ENCODE data around the gene EYS. TPM values are rescaled to one million over a fixed set of nuclear protein-coding genes. Genes with fewer than 3 reads are reported as not detected.
A peak's percentile ranks its signal among the peaks of the same experiment; 100 is the strongest.

Gene EYS
- total and polyA plus RNA-seq, 2 of the 8 experiments (the other 6 are each of a cell fraction or from before 2014, with no cell fraction given), result 0.05 to 0.13 TPM

GRCh38 chr6:63963769-63964315 lies 1743.2 kb downstream of the EYS start:
- no peak overlapping the region for H3K23ac ChIP-seq (ENCODE audit: insufficient read length)
- no peak overlapping the region for H2BK15ac ChIP-seq (ENCODE audit: low read length)
- H3K14ac ChIP-seq (ENCODE audit: insufficient read length), result no peak overlapping the region
- FAIRE-seq, result no peak
- peaks cover 0 to 2% (median 0%) of the 10 kb centered on the region in 4 experiments; a peak in 1 of 8 replicates for H3K36me3 ChIP-seq (ENCODE audit: control insufficient read depth in 2 of 4, insufficient read depth in 4 of 4, low read length in 3 of 4)
- H2AFZ ChIP-seq (ENCODE audit: low read length), result no peak overlapping the region
- H4K8ac ChIP-seq (ENCODE audit: extremely low read depth, insufficient read depth, low read length), result no peak overlapping the region
- H3K4ac ChIP-seq (replicated peaks; ENCODE audit: insufficient read length, low read depth, low read length), result no peak overlapping the region
- no peaks in the 10 kb centered on the region for H3K27me3 ChIP-seq (replicated peaks in 1 of 4; ENCODE audit: control insufficient read depth in 3 of 4, extremely low read depth in 1 of 4, insufficient read depth in 3 of 4, low read length in 3 of 4)
- H3K79me2 ChIP-seq (ENCODE audit: control insufficient read depth in 1 of 2, insufficient read depth in 2 of 2, low read length in 2 of 2), result no peaks in the 10 kb centered on the region
- H2BK120ac ChIP-seq (replicated peaks; ENCODE audit: low read depth, low read length), result no peak overlapping the region
- H3K9ac ChIP-seq (replicated peaks in 1 of 4; ENCODE audit: extremely low read depth in 1 of 4, low read depth in 3 of 4, low read length in 3 of 4), result no peak overlapping the region
- peak overlapping the region in 1 of 2 experiments; percentile 65; a peak in 1 of 4 replicates for H3K4me2 ChIP-seq (ENCODE audit: insufficient read depth in 1 of 2, low read depth in 2 of 2, low read length in 2 of 2)
- no peak overlapping the region for H3K18ac ChIP-seq (ENCODE audit: extremely low read depth, low read length)
- no peak overlapping the region for H2BK20ac ChIP-seq (ENCODE audit: low read length)
- no peak overlapping the region for H3K27ac ChIP-seq (ENCODE audit: low read depth, low read length)
- no peak overlapping the region for H4K91ac ChIP-seq (replicated peaks; ENCODE audit: insufficient read length, low read length)
- no peak overlapping the region for H3K56ac ChIP-seq (replicated peaks; ENCODE audit: insufficient read length, low read depth, low read length)
- no peak overlapping the region for H2BK12ac ChIP-seq (ENCODE audit: low read depth, low read length)
- H3K79me1 ChIP-seq (ENCODE audit: low read depth, low read length), result no peaks in the 10 kb centered on the region
- H2BK5ac ChIP-seq (ENCODE audit: low read depth, low read length), result no peak overlapping the region
- H2AK5ac ChIP-seq (ENCODE audit: low read depth, low read length), result no peak overlapping the region
- peak overlapping the region in 1 of 4 experiments; percentile 37; a peak in 2 of 8 replicates for H3K4me3 ChIP-seq (ENCODE audit: extremely low read depth in 1 of 4, insufficient read depth in 2 of 4, low read depth in 3 of 4, low read length in 4 of 4)
- ChIA-PET CTCF (ENCODE audit: partially characterized antibody) (interaction anchor here (0.6 to 1.3 kb wide), 4 partner anchors 40 to 1711 kb away, joined by 3 to 6 read pairs (median 5); no protein-coding TSS in a partner anchor), POLR2A (ENCODE audit: partially characterized antibody) (no interaction called here)
- H4K20me1 ChIP-seq (replicated peaks in 1 of 2; ENCODE audit: control insufficient read depth in 1 of 2, insufficient read depth in 2 of 2, low read length in 2 of 2), result no peaks in the 10 kb centered on the region
- no peaks in the 10 kb centered on the region for H3K9me3 ChIP-seq (ENCODE audit: insufficient read depth in 2 of 2, low read depth in 1 of 2, low read length in 1 of 2)
- H3K4me1 ChIP-seq (replicated peaks in 1 of 4; ENCODE audit: control insufficient read depth in 3 of 4, insufficient read depth in 4 of 4, low read length in 3 of 4), result peaks cover 0 to 6% (median 2%) of the 10 kb centered on the region in 4 experiments; a peak in 3 of 7 replicates
- no peak overlapping the region for H4K5ac ChIP-seq (ENCODE audit: insufficient read length, low read depth, low read length)
- DNase-seq (ENCODE audit: low read depth in 1 of 2, low spot score in 2 of 2), result no peak
- no peaks in the 10 kb centered on the region for H3K23me2 ChIP-seq (ENCODE audit: low read depth, low read length)
- TF ChIP-seq HDAC2 (IDR thresholded peaks at IDR 0.05; ENCODE audit: borderline replicate concordance in 1 of 2, low read depth in 2 of 2, low read length in 2 of 2), result no peak
- TF ChIP-seq TEAD4 (IDR thresholded peaks at IDR 0.05; ENCODE audit: low read depth, low read length), result no peak
- TF ChIP-seq CBX5 (IDR thresholded peaks at IDR 0.05; ENCODE audit: low read depth, low read length), result no peak
- TF ChIP-seq RFX5 (IDR thresholded peaks at IDR 0.05; ENCODE audit: borderline replicate concordance, low read depth, low read length), result no peak
- TF ChIP-seq BACH1 (IDR thresholded peaks at IDR 0.05; ENCODE audit: low read length), result no peak
- TF ChIP-seq EGR1 (IDR thresholded peaks at IDR 0.05; ENCODE audit: borderline replicate concordance, low read depth, low read length), result no peak
- no peak for TF ChIP-seq YY1 (IDR thresholded peaks at IDR 0.05; ENCODE audit: low read depth, low read length)
- no peak for TF ChIP-seq NANOG (IDR thresholded peaks at IDR 0.05; ENCODE audit: insufficient read depth, low read depth, low read length, poor library complexity, severe bottlenecking)
- TF ChIP-seq EZH2 (IDR thresholded peaks at IDR 0.05; ENCODE audit: low read depth, low read length, severe bottlenecking), result no peak
- TF ChIP-seq EP300 (IDR thresholded peaks at IDR 0.05; ENCODE audit: borderline replicate concordance in 1 of 2, low read depth in 2 of 2, low read length in 2 of 2), result no peak
- no peak for TF ChIP-seq GTF2F1 (IDR thresholded peaks at IDR 0.05; ENCODE audit: borderline replicate concordance, low read depth, low read length)
- no peak for TF ChIP-seq CEBPB (IDR thresholded peaks at IDR 0.05; ENCODE audit: low read depth, low read length)
- TF ChIP-seq TBP (IDR thresholded peaks at IDR 0.05; ENCODE audit: low read depth, low read length), result no peak
- no peak for TF ChIP-seq SAP30 (IDR thresholded peaks at IDR 0.05; ENCODE audit: insufficient read depth, insufficient replicate concordance, low read length)

Data from H1 (cell line).